Measurements from ENCODE around the gene FSHR.

Gene FSHR

DNA sequence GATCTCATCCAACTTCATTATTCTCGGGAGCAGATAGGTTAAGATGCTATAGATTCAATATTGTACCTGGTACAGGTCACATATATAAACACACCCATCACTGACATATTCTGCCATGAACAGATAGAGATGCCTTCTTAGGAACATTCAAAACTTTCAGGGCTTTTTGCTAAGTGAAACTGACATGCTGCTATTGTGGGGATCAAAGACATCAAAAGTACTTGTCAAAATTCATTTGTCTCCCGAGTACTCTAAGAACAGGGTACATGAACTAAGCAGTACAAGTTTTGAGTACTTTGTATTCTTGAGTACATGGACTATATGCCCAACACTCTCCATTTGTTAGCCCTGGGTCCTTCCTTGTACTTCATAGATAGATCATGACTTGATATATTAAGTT is 173.5 kb downstream of the FSHR start:
- H3K36me3 ChIP-seq (ENCODE audit: insufficient read depth, low read length), result no peaks in the 10 kb centered on the region
- no peaks in the 10 kb centered on the region for H3K9me2 ChIP-seq (ENCODE audit: low read depth, low read length)
- no peak for TF ChIP-seq EZH2 (IDR thresholded peaks at IDR 0.05; ENCODE audit: borderline replicate concordance, low read length)
- TF ChIP-seq, protein P1, sequence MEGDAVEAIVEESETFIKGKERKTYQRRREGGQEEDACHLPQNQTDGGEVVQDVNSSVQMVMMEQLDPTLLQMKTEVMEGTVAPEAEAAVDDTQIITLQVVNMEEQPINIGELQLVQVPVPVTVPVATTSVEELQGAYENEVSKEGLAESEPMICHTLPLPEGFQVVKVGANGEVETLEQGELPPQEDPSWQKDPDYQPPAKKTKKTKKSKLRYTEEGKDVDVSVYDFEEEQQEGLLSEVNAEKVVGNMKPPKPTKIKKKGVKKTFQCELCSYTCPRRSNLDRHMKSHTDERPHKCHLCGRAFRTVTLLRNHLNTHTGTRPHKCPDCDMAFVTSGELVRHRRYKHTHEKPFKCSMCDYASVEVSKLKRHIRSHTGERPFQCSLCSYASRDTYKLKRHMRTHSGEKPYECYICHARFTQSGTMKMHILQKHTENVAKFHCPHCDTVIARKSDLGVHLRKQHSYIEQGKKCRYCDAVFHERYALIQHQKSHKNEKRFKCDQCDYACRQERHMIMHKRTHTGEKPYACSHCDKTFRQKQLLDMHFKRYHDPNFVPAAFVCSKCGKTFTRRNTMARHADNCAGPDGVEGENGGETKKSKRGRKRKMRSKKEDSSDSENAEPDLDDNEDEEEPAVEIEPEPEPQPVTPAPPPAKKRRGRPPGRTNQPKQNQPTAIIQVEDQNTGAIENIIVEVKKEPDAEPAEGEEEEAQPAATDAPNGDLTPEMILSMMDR (IDR thresholded peaks at IDR 0.05; ENCODE audit: low read length), result no peak
- H2AFZ ChIP-seq (ENCODE audit: low read length), result no peak overlapping the region
- H3K9ac ChIP-seq (ENCODE audit: low read length), result no peak overlapping the region
- no peak overlapping the region for H3K4me2 ChIP-seq (ENCODE audit: low read length)
- H3K79me2 ChIP-seq (ENCODE audit: insufficient read depth, low read length), result no peaks in the 10 kb centered on the region
- no peaks in the 10 kb centered on the region for H4K20me1 ChIP-seq (ENCODE audit: insufficient read depth, low read length)
- no peaks in the 10 kb centered on the region for H3K27me3 ChIP-seq (ENCODE audit: insufficient read depth, low read length)
- no peaks in the 10 kb centered on the region for H3K9me3 ChIP-seq (ENCODE audit: low read length)
- no peaks in the 10 kb centered on the region for H3K4me1 ChIP-seq (ENCODE audit: insufficient read depth, low read length, severe bottlenecking)
- no peak overlapping the region for H3K4me3 ChIP-seq (ENCODE audit: low read depth, low read length, poor library complexity, severe bottlenecking)
- H3F3A ChIP-seq (ENCODE audit: insufficient read depth, low read length), result no peaks in the 10 kb centered on the region
- H3K27ac ChIP-seq (ENCODE audit: low read depth, low read length, poor library complexity, severe bottlenecking), result no peak overlapping the region

DNA sequence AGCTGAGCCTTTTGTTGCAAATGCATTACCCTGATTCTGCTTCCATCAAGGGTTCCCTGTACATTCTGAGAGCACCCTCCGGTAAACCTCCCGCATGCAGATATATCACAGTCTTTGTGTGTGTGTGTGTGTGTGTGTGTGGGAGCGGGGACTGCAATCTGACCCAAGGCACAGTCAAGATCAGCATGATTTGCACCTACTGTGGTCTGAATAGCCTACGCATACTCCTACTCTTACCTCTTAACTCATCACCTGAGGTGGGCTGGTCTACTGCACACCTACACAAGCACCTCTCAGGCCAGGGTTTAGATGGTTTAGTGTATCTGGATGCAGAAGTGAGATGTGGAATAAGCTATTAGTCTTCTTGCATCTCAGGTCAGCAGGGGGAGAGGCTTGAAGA is 174.6 kb downstream of the FSHR start:
- TF ChIP-seq, protein P1 (IDR thresholded peaks at IDR 0.05; ENCODE audit: low read length), result no peak
- no peak for TF ChIP-seq EZH2 (IDR thresholded peaks at IDR 0.05; ENCODE audit: borderline replicate concordance, low read length)
- Histone ChIP-seq H3K4me1 (ENCODE audit: insufficient read depth, low read length, severe bottlenecking) (no peaks in the 10 kb centered on the region), H2AFZ (ENCODE audit: low read length) (no peak overlapping the region), H3K79me2 (ENCODE audit: insufficient read depth, low read length) (no peaks in the 10 kb centered on the region), H3K27me3 (ENCODE audit: insufficient read depth, low read length) (no peaks in the 10 kb centered on the region), H3K36me3 (ENCODE audit: insufficient read depth, low read length) (no peaks in the 10 kb centered on the region), H3K4me2 (ENCODE audit: low read length) (no peak overlapping the region), H4K20me1 (ENCODE audit: insufficient read depth, low read length) (no peaks in the 10 kb centered on the region), H3K4me3 (ENCODE audit: low read depth, low read length, poor library complexity, severe bottlenecking) (no peak overlapping the region), H3K27ac (ENCODE audit: low read depth, low read length, poor library complexity, severe bottlenecking) (no peak overlapping the region), H3K9me2 (ENCODE audit: low read depth, low read length) (no peaks in the 10 kb centered on the region), H3K9ac (ENCODE audit: low read length) (no peak overlapping the region), H3K9me3 (ENCODE audit: low read length) (no peaks in the 10 kb centered on the region), H3F3A (ENCODE audit: insufficient read depth, low read length) (no peaks in the 10 kb centered on the region)

DNA sequence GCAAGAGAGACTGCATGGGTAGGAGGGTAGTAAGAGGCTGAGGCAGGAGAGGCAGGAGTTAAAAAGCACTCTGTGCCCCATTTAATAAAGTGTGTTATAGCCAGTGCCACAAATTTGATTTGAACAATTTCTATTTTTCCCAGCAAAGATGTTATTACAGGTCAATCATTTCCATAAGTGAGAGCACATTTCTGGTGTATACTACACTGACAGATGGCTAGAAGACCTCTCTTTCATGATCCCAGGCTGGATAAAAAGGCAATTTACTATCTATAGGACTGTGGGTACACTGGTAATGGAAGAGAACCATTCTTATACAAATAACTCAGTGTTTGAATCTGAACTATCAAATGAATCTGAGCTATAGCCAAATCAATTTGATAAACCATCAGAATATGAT is 176.2 kb downstream of the FSHR start:
- Histone ChIP-seq H3K4me2 (ENCODE audit: low read length) (no peak overlapping the region), H3K4me1 (ENCODE audit: insufficient read depth, low read length, severe bottlenecking) (no peaks in the 10 kb centered on the region), H3K9me2 (ENCODE audit: low read depth, low read length) (no peaks in the 10 kb centered on the region), H3F3A (ENCODE audit: insufficient read depth, low read length) (no peaks in the 10 kb centered on the region), H3K27me3 (ENCODE audit: insufficient read depth, low read length) (no peaks in the 10 kb centered on the region), H3K79me2 (ENCODE audit: insufficient read depth, low read length) (no peaks in the 10 kb centered on the region), H3K4me3 (ENCODE audit: low read depth, low read length, poor library complexity, severe bottlenecking) (no peak overlapping the region), H3K9ac (ENCODE audit: low read length) (no peak overlapping the region), H4K20me1 (ENCODE audit: insufficient read depth, low read length) (no peaks in the 10 kb centered on the region), H2AFZ (ENCODE audit: low read length) (no peak overlapping the region), H3K36me3 (ENCODE audit: insufficient read depth, low read length) (no peaks in the 10 kb centered on the region), H3K9me3 (ENCODE audit: low read length) (no peaks in the 10 kb centered on the region), H3K27ac (ENCODE audit: low read depth, low read length, poor library complexity, severe bottlenecking) (no peak overlapping the region)
- TF ChIP-seq EZH2 (IDR thresholded peaks at IDR 0.05; ENCODE audit: borderline replicate concordance, low read length), result no peak
- TF ChIP-seq, protein P1 (IDR thresholded peaks at IDR 0.05; ENCODE audit: low read length), result no peak
